Esophagus squamous epithelium (tissue), 5 donors: ENCODE data around the gene NPY2R. TPM values are rescaled to one million over a fixed set of nuclear protein-coding genes. Genes with fewer than 3 reads are reported as not detected.

Experiments
- DNase-seq: peaks from one replicate; lab custom pipeline; 2025; lab: John Stamatoyannopoulos, UW
- H3K27ac ChIP-seq, 4 donors: fragments of 200-600 bp; sonication (generic); one replicate each; pipeline ENCODE4 v1.5.1; 2016 to 2019; ENCODE audit warnings: mild to moderate bottlenecking in 1 of 4
- H3K27me3 ChIP-seq, 4 donors: fragments of 200-600 bp; sonication (generic); 1 replicate in 3 of 4; 2 replicates in 1 of 4; pipeline versions ENCODE4 v1.5.1 to v1.6.0; 2017 to 2021; ENCODE audit warnings: antibody characterized with exemption in 1 of 4
- H3K36me3 ChIP-seq, 3 donors: fragments of 200-600 bp; sonication (generic); one replicate each; pipeline ENCODE4 v1.5.1; 2016 to 2019
- H3K4me1 ChIP-seq, 3 donors: fragments of 200-600 bp; sonication (generic); one replicate each; pipeline ENCODE4 v1.5.1; 2017 to 2019
- H3K4me3 ChIP-seq, 4 donors: fragments of 200-600 bp; sonication (generic); 1 replicate in 3 of 4; 2 replicates in 1 of 4; pipeline ENCODE4 v1.5.1; 2016 to 2019; ENCODE audit warnings: mild to moderate bottlenecking in 2 of 4, moderate library complexity in 1 of 4
- H3K9me3 ChIP-seq, 3 donors: fragments of 200-600 bp; sonication (generic); one replicate each; pipeline ENCODE4 v1.5.1; 2016 to 2019
- CTCF ChIP-seq, 6 experiments: fragments of 450-650 bp in 4 of 6; fragments of 200-600 bp in 2 of 6; sonication (generic) in 2 of 6; IDR thresholded peaks; one replicate each; pipeline ENCODE4 v1.5.1; 2016 to 2019; ENCODE audit warnings: antibody characterized with exemption in 6 of 6, mild to moderate bottlenecking in 4 of 6, moderate library complexity in 4 of 6
- POLR2A ChIP-seq, 4 donors: fragments of 450-650 bp; IDR thresholded peaks; one replicate each; pipeline ENCODE4 v1.6.1; 2017; ENCODE audit warnings: antibody characterized with exemption in 4 of 4, mild to moderate bottlenecking in 4 of 4, moderate library complexity in 3 of 4
- WGBS, 2 donors: methylation state at CpG; one replicate each; pipeline ENCODE4 v1.1.5; 2018; 5-methylcytosine and 5-hydroxymethylcytosine counted together
- intact Hi-C: fragments of 100-400 bp; cut with DNase I; formaldehyde crosslinking; loops from one replicate; pipeline ENCODE4 v1.15.0; 2022
- total RNA-seq, 4 donors: library from RNA; depleted of rRNA; stranded (reverse); fragments of >200 nt; gene quantifications; one replicate each; pipeline ENCODE4 v1.1.0, GENCODE V29; 2016
- donor health status: DM: yes; HTN: yes; CAD: no.

The NPY2R gene
- total RNA-seq, 4 donors from 2014 or later = not detected

- WGBS, 2 donors = 74 to 95% methylated on average over 1 of the region's 1 CpG
- intact Hi-C loops = no loop called here
- no peaks in the 10 kb centered on the region for H3K4me1 ChIP-seq
- no peak for DNase-seq
- no peak overlapping the region for H3K4me3 ChIP-seq
- no peaks in the 10 kb centered on the region for H3K27me3 ChIP-seq
- no peak overlapping the region for H3K27ac ChIP-seq
- peaks cover 0 to 2% (median 0%) of the 10 kb centered on the region in 3 donors for H3K9me3 ChIP-seq
- no peaks in the 10 kb centered on the region for H3K36me3 ChIP-seq
- TF ChIP-seq POLR2A (IDR thresholded peaks at IDR 0.05) (no peak), CTCF (IDR thresholded peaks at IDR 0.05) (no peak)
Observed at GRCh38 chr4:155174668-155175067, 33.8 kb upstream of the NPY2R start.

- H3K4me1 ChIP-seq = no peaks in the 10 kb centered on the region
- H3K36me3 ChIP-seq = no peaks in the 10 kb centered on the region
- no peak overlapping the region for H3K27ac ChIP-seq
- intact Hi-C loops = no loop called here
- TF ChIP-seq POLR2A (IDR thresholded peaks at IDR 0.05) = no peak
- H3K9me3 ChIP-seq = no peaks in the 10 kb centered on the region
- H3K4me3 ChIP-seq = no peak overlapping the region
- H3K27me3 ChIP-seq = no peaks in the 10 kb centered on the region
- DNase-seq = no peak
- 37 to 51% methylated on average over 2 of the region's 2 CpGs for WGBS, 2 donors
Observed at GRCh38 chr4:155179216-155179615, 29.2 kb upstream of the NPY2R start.

GRCh38 chr4:155186972-155187371 lies 21.5 kb upstream of the NPY2R start:
- TF ChIP-seq CTCF (IDR thresholded peaks at IDR 0.05) (no peak), POLR2A (IDR thresholded peaks at IDR 0.05) (no peak)
- intact Hi-C loops = no loop called here
- Histone ChIP-seq H3K36me3 (no peaks in the 10 kb centered on the region), H3K4me1 (no peaks in the 10 kb centered on the region), H3K27me3 (no peaks in the 10 kb centered on the region), H3K27ac (no peak overlapping the region), H3K9me3 (no peaks in the 10 kb centered on the region), H3K4me3 (no peak overlapping the region)
- WGBS, 2 donors = 68 to 92% methylated on average over 2 of the region's 2 CpGs
- no peak for DNase-seq

- TF ChIP-seq POLR2A (IDR thresholded peaks at IDR 0.05) (no peak), CTCF (IDR thresholded peaks at IDR 0.05) (no peak)
- H3K4me1 ChIP-seq = no peaks in the 10 kb centered on the region
- DNase-seq = no peak
- 28 to 33% methylated on average over 1 of the region's 1 CpG for whole genome bisulfite sequencing, 2 donors
- H3K27me3 ChIP-seq = no peaks in the 10 kb centered on the region
- intact Hi-C loops = no loop called here
- no peaks in the 10 kb centered on the region for H3K36me3 ChIP-seq
- H3K4me3 ChIP-seq = no peak overlapping the region
- H3K27ac ChIP-seq = no peak overlapping the region
- H3K9me3 ChIP-seq = no peaks in the 10 kb centered on the region
Observed at GRCh38 chr4:155187989-155188388, 20.4 kb upstream of the NPY2R start.

- Histone ChIP-seq H3K4me1 (no peaks in the 10 kb centered on the region), H3K36me3 (no peaks in the 10 kb centered on the region), H3K9me3 (no peaks in the 10 kb centered on the region), H3K27ac (no peak overlapping the region), H3K27me3 (no peaks in the 10 kb centered on the region), H3K4me3 (no peak overlapping the region)
- no peak for TF ChIP-seq CTCF (IDR thresholded peaks at IDR 0.05)
- no peak for DNase-seq
- intact Hi-C loops = no loop called here
Observed at GRCh38 chr4:155190099-155190498, 18.3 kb upstream of the NPY2R start.

- 76 to 89% methylated on average over 2 of the region's 2 CpGs for WGBS, 2 donors
- no peak for TF ChIP-seq POLR2A (IDR thresholded peaks at IDR 0.05)
- no peak for TF ChIP-seq CTCF (IDR thresholded peaks at IDR 0.05)
- Histone ChIP-seq H3K27me3 (no peaks in the 10 kb centered on the region), H3K27ac (no peak overlapping the region), H3K36me3 (no peaks in the 10 kb centered on the region), H3K4me3 (no peak overlapping the region), H3K9me3 (no peaks in the 10 kb centered on the region), H3K4me1 (no peaks in the 10 kb centered on the region)
- intact Hi-C loops = no loop called here
- DNase-seq = no peak
Observed at GRCh38 chr4:155197757-155198156, 10.7 kb upstream of the NPY2R start.
